Measurements from ENCODE around the gene CYB5R4.

- TF ChIP-seq, protein P1, sequence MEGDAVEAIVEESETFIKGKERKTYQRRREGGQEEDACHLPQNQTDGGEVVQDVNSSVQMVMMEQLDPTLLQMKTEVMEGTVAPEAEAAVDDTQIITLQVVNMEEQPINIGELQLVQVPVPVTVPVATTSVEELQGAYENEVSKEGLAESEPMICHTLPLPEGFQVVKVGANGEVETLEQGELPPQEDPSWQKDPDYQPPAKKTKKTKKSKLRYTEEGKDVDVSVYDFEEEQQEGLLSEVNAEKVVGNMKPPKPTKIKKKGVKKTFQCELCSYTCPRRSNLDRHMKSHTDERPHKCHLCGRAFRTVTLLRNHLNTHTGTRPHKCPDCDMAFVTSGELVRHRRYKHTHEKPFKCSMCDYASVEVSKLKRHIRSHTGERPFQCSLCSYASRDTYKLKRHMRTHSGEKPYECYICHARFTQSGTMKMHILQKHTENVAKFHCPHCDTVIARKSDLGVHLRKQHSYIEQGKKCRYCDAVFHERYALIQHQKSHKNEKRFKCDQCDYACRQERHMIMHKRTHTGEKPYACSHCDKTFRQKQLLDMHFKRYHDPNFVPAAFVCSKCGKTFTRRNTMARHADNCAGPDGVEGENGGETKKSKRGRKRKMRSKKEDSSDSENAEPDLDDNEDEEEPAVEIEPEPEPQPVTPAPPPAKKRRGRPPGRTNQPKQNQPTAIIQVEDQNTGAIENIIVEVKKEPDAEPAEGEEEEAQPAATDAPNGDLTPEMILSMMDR (conservative IDR thresholded peaks at IDR 0.05; ENCODE audit: low read depth, low read length) = no peak
- no peak for TF ChIP-seq EZH2 (IDR thresholded peaks at IDR 0.05; ENCODE audit: borderline replicate concordance, low read depth, low read length, poor library complexity, severe bottlenecking)
Measured at GRCh38 chr6:84002226-84002625, 142.7 kb downstream of the CYB5R4 start.
